Type B pancreatic cell (in vitro differentiated cells): ENCODE data around the gene LRRC17. TPM values are rescaled to one million over a fixed set of nuclear protein-coding genes. Genes with fewer than 3 reads are reported as not detected.

ENCODE experiments used
- DNase-seq: peaks from one replicate; pipeline ENCODE4 v3.0.0; 2021; ENCODE audit warnings: mixed read lengths; ENCODE audit not compliant: unreplicated experiment; ENCODE audit errors: extremely low spot score
- H3K27ac Mint-ChIP-seq: 2 replicates; pipeline ENCODE4 v1.8.0; 2021; ENCODE audit warnings: mild to moderate bottlenecking, mixed read lengths
- H3K27me3 Mint-ChIP-seq: 2 replicates; pipeline ENCODE4 v1.8.0; 2021; ENCODE audit warnings: mixed read lengths
- H3K36me3 Mint-ChIP-seq: 2 replicates; pipeline ENCODE4 v1.8.0; 2021; ENCODE audit warnings: mixed read lengths
- H3K4me1 Mint-ChIP-seq: one replicate; pipeline ENCODE4 v1.8.0; 2021; ENCODE audit warnings: mixed read lengths; ENCODE audit not compliant: unreplicated experiment
- H3K4me3 Mint-ChIP-seq: 2 replicates; pipeline ENCODE4 v1.8.0; 2021; ENCODE audit warnings: mild to moderate bottlenecking, mixed read lengths
- H3K9me3 Mint-ChIP-seq: 2 replicates; pipeline ENCODE4 v1.8.0; 2021; ENCODE audit warnings: mixed read lengths
- CTCF ChIP-seq: fragments of 200-600 bp; sonication (generic); conservative IDR thresholded peaks from 2 replicates; pipeline ENCODE4 v1.5.0; 2021; ENCODE audit warnings: antibody characterized with exemption, mild to moderate bottlenecking
- total RNA-seq: library from RNA; stranded (reverse); gene quantifications from 2 replicates; pipeline ENCODE4 v1.2.1, GENCODE V29; 2021; ENCODE audit warnings: low replicate concordance

Gene LRRC17
- total RNA-seq, 1 donor from 2014 or later = 68.3 TPM

- no peak for DNase-seq
- H3K36me3 Mint-ChIP-seq = no peaks in the 10 kb centered on the region
- H3K4me1 Mint-ChIP-seq = peaks cover 6% of the 10 kb centered on the region
- no peak for TF ChIP-seq CTCF
- H3K27ac Mint-ChIP-seq = no peak overlapping the region
- H3K9me3 Mint-ChIP-seq = no peaks in the 10 kb centered on the region
- H3K27me3 Mint-ChIP-seq = no peaks in the 10 kb centered on the region
- H3K4me3 Mint-ChIP-seq = no peak overlapping the region
These were observed 79.7 kb downstream of the LRRC17 start for GRCh38 chr7:102992509-102992937.

GRCh38 chr7:102992938-102993717, 80.3 kb downstream of the LRRC17 start:
- no peak overlapping the region for H3K27ac Mint-ChIP-seq
- no peak for DNase-seq
- H3K9me3 Mint-ChIP-seq = no peaks in the 10 kb centered on the region
- H3K27me3 Mint-ChIP-seq = no peaks in the 10 kb centered on the region
- no peak for TF ChIP-seq CTCF
- H3K36me3 Mint-ChIP-seq = no peaks in the 10 kb centered on the region
- peaks cover 6% of the 10 kb centered on the region for H3K4me1 Mint-ChIP-seq
- H3K4me3 Mint-ChIP-seq = no peak overlapping the region

- no peak overlapping the region for H3K27ac Mint-ChIP-seq
- DNase-seq = no peak
- TF ChIP-seq CTCF = no peak
- no peaks in the 10 kb centered on the region for H3K27me3 Mint-ChIP-seq
- no peaks in the 10 kb centered on the region for H3K36me3 Mint-ChIP-seq
- H3K4me1 Mint-ChIP-seq = peaks cover 6% of the 10 kb centered on the region
- H3K4me3 Mint-ChIP-seq = no peak overlapping the region
- H3K9me3 Mint-ChIP-seq = no peaks in the 10 kb centered on the region
These were observed 80.9 kb downstream of the LRRC17 start for GRCh38 chr7:102993718-102994029.

- Mint-ChIP-seq H3K27me3 (no peaks in the 10 kb centered on the region), H3K4me1 (peaks cover 6% of the 10 kb centered on the region), H3K9me3 (no peaks in the 10 kb centered on the region), H3K27ac (no peak overlapping the region), H3K4me3 (no peak overlapping the region), H3K36me3 (no peaks in the 10 kb centered on the region)
- no peak for DNase-seq
- no peak for TF ChIP-seq CTCF
These were observed 81.8 kb downstream of the LRRC17 start for GRCh38 chr7:102994567-102994966.

Other genes with a start within 250 kb of the LRRC17 start
- 6.8 and 9.4 TPM in 2 replicates for gene POLR2J2, start 241.3 kb upstream of the LRRC17 start, total RNA-seq
- gene FAM185A, start 164.0 kb upstream of the LRRC17 start, total RNA-seq = 8.6 and 8.7 TPM in 2 replicates
- gene FBXL13, start 161.8 kb downstream of the LRRC17 start, total RNA-seq = 1.1 and 4.0 TPM in 2 replicates
- gene ARMC10, start 162.1 kb downstream of the LRRC17 start, total RNA-seq = 30.0 and 36.5 TPM in 2 replicates
- gene NAPEPLD, start 236.1 kb downstream of the LRRC17 start, total RNA-seq = 17.0 and 27.1 TPM in 2 replicates